K562 (cell line): ENCODE data around the gene IFI27L2. TPM values are rescaled to one million over a fixed set of nuclear protein-coding genes. Genes with fewer than 3 reads are reported as not detected.

ENCODE experiments used
- C11orf30 ChIP-seq: fragments of 450-650 bp; IDR thresholded peaks from 2 replicates; pipeline ENCODE4 v1.6.1; 2016; ENCODE audit warnings: low read depth, mild to moderate bottlenecking
- CTCF ChIP-seq, 3 experiments: IDR thresholded peaks in 2 of 3; conservative IDR thresholded peaks in 1 of 3; 2 replicates each; pipeline ENCODE4 v1.5.1; 2011 to 2012; ENCODE audit warnings: low read length in 3 of 3, mild to moderate bottlenecking in 3 of 3, control low read depth in 2 of 3, improper control_type of control experiment in 1 of 3, inconsistent platforms in 1 of 3, low read depth in 1 of 3, mixed read lengths in 1 of 3, moderate library complexity in 1 of 3; ENCODE audit not compliant: insufficient read depth in 2 of 3
- ESRRA ChIP-seq: fragments of 450-650 bp; IDR thresholded peaks from 2 replicates; pipeline ENCODE4 v1.6.1; 2014; ENCODE audit warnings: low read depth, mild to moderate bottlenecking, moderate library complexity, borderline replicate concordance
- FUS ChIP-seq: fragments of 200-400 bp; formaldehyde crosslinking; optimal IDR thresholded peaks from 2 replicates; pipeline ENCODE3; 2017; ENCODE audit warnings: low read depth, low read length
- HNRNPH1 ChIP-seq: fragments of 200-400 bp; formaldehyde crosslinking; optimal IDR thresholded peaks from 2 replicates; pipeline ENCODE3; 2017; ENCODE audit warnings: low read depth, mild to moderate bottlenecking, low read length, moderate library complexity
- IRF2 ChIP-seq: sonication (generic); formaldehyde crosslinking; IDR thresholded peaks from 2 replicates; pipeline ENCODE4 v1.8.1; 2022; ENCODE audit warnings: mild to moderate bottlenecking, missing genetic modification reagents
- NFIC ChIP-seq: fragments of 450-650 bp; IDR thresholded peaks from 2 replicates; pipeline ENCODE4 v1.6.1; 2017; ENCODE audit warnings: mild to moderate bottlenecking, inconsistent platforms
- NR3C1 ChIP-seq: sonication (generic); formaldehyde crosslinking; IDR thresholded peaks from 2 replicates; pipeline ENCODE4 v1.8.1; 2022; ENCODE audit warnings: missing genetic modification reagents
- SAFB2 ChIP-seq: fragments of 200-400 bp; formaldehyde crosslinking; IDR thresholded peaks from 2 replicates; pipeline ENCODE4 v1.6.1; 2018; ENCODE audit warnings: borderline replicate concordance, low read length, low read depth, moderate library complexity; ENCODE audit not compliant: severe bottlenecking
- TRIM28 ChIP-seq: fragments of 450-650 bp; IDR thresholded peaks from 2 replicates; pipeline ENCODE4 v1.6.1; 2017
- ZBTB26 ChIP-seq: fragments of 450-650 bp; formaldehyde crosslinking; IDR thresholded peaks from 2 replicates; pipeline ENCODE4 v1.4.0; 2022; ENCODE audit warnings: missing genetic modification characterization
- ZKSCAN1 ChIP-seq: fragments of 150-350 bp; IDR thresholded peaks from 2 replicates; pipeline ENCODE4 v1.6.1; 2016; ENCODE audit warnings: low read depth, low read length
- ZNF444 ChIP-seq: fragments of 250-450 bp; sonication (Bioruptor Pico); IDR thresholded peaks from 2 replicates; pipeline ENCODE4 v1.4.0; 2020; ENCODE audit warnings: mild to moderate bottlenecking, moderate library complexity
- ZNF707 ChIP-seq: fragments of 250-450 bp; sonication (Bioruptor Pico); conservative IDR thresholded peaks from 2 replicates; pipeline ENCODE4 v1.8.0; 2022; ENCODE audit warnings: inconsistent platforms, mild to moderate bottlenecking, moderate library complexity
- ZNF740 ChIP-seq, 3 experiments: fragments of 200-800 bp in 1 of 3; sonication (Bioruptor generic) in 1 of 3; sonication (generic) in 1 of 3; formaldehyde crosslinking in 1 of 3; IDR thresholded peaks; 2 replicates each; pipeline versions ENCODE4 v1.6.1 to v1.8.0; 2016 to 2022; ENCODE audit warnings: mild to moderate bottlenecking in 2 of 3, missing compliant biosample characterization in 2 of 3, missing genetic modification characterization in 2 of 3, missing genetic modification reagents in 1 of 3
- polyA plus RNA-seq, 8 experiments: library from polyadenylated mRNA; depleted of rRNA in 4 of 8; stranded (reverse) in 5 of 8; unstranded in 3 of 8; fragments of >200 nt; fragmentation: Nextera tagmentation in 2 of 8; fragmentation: Illumina TruSeq in 1 of 8; extraction: Ambion mirVana in 2 of 8; extraction: Trizol in 1 of 8; gene quantifications; 2 replicates each; pipeline versions ENCODE4 v1.2.1 to v1.2.3, GENCODE V29; 2011 to 2014; ENCODE audit warnings: inconsistent platforms in 1 of 8, missing spikeins in 1 of 8
- total RNA-seq, 7 experiments: library from RNA; depleted of rRNA in 6 of 7; stranded (reverse); fragments of >200 nt in 6 of 7; fragmentation: Illumina TruSeq in 2 of 7; extraction: Trizol in 2 of 7; gene quantifications; 2 replicates each; pipeline versions ENCODE4 v1.2.1 to v1.2.3, GENCODE V29; 2011 to 2021; ENCODE audit warnings: low replicate concordance in 1 of 7

IFI27L2 gene
- total and polyA plus RNA-seq, 9 of the 15 experiments (the other 6 are each of a cell fraction or from before 2014, with no cell fraction given): 1.0 to 9.3 (median 4.1) TPM

- peak; percentile 87 to 90 (median 89) for TF ChIP-seq CTCF (IDR thresholded peaks at IDR 0.05 in 2 of 3, conservative IDR thresholded peaks at IDR 0.05 in 1 of 3; ENCODE audit: insufficient read depth in 2 of 3, low read depth in 1 of 3, low read length in 3 of 3)
- TF ChIP-seq SAFB2: no peak
- no peak for TF ChIP-seq ZBTB26 (CRISPR knock-in tag)
- TF ChIP-seq ZKSCAN1: no peak
- TF ChIP-seq ZNF444: no peak
- no peak for TF ChIP-seq ZNF707 (CRISPR knock-in tag)
- TF ChIP-seq ESRRA: no peak
- TF ChIP-seq NFIC: peak; percentile 64
- no peak for TF ChIP-seq ZNF740 (CRISPR knock-in tag; IDR thresholded peaks at IDR 0.05)
- no peak for TF ChIP-seq ZNF740 (tag; IDR thresholded peaks at IDR 0.05)
- no peak for TF ChIP-seq NR3C1
- TF ChIP-seq TRIM28: no peak
- TF ChIP-seq FUS: no peak
- TF ChIP-seq IRF2 (CRISPR knock-in tag): no peak
- no peak for TF ChIP-seq C11orf30
- TF ChIP-seq HNRNPH1: no peak
- TF ChIP-seq, all 486 proteins: peak for 7
Observed at GRCh38 chr14:94136575-94137331, 7.3 kb upstream of the IFI27L2 start (continued).
